GM12873 (cell line): Measurements from ENCODE around the gene TWNK.

Experiments used
- CTCF ChIP-seq: IDR thresholded peaks from 2 replicates; pipeline ENCODE4 v1.5.1; 2012; ENCODE audit warnings: low read depth, mild to moderate bottlenecking, moderate library complexity, low read length, control low read depth; ENCODE audit not compliant: insufficient read depth; ENCODE audit errors: missing control alignments

Gene TWNK

DNA sequence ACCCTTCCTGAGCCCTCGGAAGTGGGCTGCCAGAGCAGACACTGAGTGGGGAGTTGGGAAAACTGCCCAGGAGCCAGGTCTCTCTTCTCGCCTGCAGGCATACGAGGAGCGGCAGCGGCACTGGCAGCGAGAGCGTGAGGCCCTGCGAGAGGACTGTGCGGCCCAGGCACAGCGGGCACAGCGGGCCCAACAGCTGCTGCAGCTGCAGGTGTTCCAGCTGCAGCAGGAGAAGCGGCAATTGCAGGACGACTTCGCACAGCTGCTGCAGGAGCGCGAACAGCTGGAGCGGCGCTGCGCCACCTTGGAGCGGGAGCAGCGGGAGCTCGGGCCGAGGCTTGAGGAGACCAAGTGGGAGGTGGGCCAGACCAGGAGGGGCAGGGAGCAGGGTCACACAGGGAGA is 18.0 kb downstream of the TWNK start:
- no peak for TF ChIP-seq CTCF

GRCh38 chr10:101005869-101006567 is 18.7 kb downstream of the TWNK start:
- TF ChIP-seq CTCF, result no peak

- no peak for TF ChIP-seq CTCF
Observed at GRCh38 chr10:101006593-101007098, 19.3 kb downstream of the TWNK start.

GRCh38 chr10:101007099-101007711 is 19.9 kb downstream of the TWNK start:
- TF ChIP-seq CTCF, result no peak

DNA sequence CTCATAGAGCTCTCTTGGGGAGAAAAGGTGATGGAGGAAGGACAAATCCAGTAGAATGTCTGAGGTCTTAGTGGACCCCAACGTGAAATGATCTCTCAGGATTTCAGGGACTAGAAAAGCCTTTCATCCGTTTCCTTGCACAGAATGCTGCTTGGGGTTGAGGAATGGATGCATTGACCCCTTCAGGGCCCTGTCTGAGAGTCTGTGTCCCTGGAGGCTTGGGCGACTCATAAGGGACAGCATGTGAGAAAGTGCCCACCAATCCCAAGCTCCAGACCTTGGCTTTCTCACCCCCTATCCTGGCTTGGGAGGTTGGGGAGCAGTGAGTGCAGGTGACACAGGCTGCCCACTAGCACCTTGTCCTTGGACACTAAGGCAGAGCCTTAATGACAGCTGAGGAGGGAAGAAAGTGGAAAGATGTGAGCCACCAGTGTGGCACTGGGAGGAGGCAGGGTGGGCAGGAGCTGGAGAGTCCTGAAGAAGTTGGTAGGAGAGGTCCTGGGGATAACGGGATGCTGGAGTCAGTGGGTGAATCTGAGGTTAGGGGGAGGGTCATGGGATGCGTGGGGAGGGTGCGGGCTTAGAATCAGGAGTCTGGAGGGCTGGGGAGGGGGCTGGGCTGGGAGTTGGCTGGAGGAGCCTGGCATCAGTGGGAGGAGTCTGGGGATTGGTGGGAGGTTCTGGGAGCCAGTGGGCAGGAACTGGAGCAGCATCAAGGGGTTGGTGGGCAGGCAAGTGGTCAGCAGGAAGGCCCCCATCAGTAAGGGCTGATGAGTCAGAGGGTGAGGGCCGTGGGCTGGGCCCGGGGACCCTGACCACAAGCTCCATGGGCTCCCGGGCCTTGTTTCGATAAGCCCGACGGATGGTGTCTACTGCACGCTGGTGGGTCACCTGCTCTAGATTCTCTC is 20.8 kb downstream of the TWNK start:
- no peak for TF ChIP-seq CTCF

GRCh38 chr10:101008823-101009423 is 21.6 kb downstream of the TWNK start:
- TF ChIP-seq CTCF, result no peak
